Placental epithelial cell (primary cell): ENCODE data around the gene TMEM185B. TPM values are rescaled to one million over a fixed set of nuclear protein-coding genes. Genes with fewer than 3 reads are reported as not detected.

Experiments used
- small RNA-seq: library from RNA; depleted of rRNA; stranded (forward); fragments of <200 nt; gene quantifications from one replicate; pipeline ENCODE3, GENCODE V24; 2012
- total RNA-seq: library from RNA; depleted of rRNA; stranded (reverse); fragments of >200 nt; gene quantifications from 2 replicates; pipeline ENCODE4 v1.2.3, GENCODE V29; 2012

The TMEM185B gene
- total RNA-seq: 31.8 and 47.2 TPM in 2 replicates

DNA sequence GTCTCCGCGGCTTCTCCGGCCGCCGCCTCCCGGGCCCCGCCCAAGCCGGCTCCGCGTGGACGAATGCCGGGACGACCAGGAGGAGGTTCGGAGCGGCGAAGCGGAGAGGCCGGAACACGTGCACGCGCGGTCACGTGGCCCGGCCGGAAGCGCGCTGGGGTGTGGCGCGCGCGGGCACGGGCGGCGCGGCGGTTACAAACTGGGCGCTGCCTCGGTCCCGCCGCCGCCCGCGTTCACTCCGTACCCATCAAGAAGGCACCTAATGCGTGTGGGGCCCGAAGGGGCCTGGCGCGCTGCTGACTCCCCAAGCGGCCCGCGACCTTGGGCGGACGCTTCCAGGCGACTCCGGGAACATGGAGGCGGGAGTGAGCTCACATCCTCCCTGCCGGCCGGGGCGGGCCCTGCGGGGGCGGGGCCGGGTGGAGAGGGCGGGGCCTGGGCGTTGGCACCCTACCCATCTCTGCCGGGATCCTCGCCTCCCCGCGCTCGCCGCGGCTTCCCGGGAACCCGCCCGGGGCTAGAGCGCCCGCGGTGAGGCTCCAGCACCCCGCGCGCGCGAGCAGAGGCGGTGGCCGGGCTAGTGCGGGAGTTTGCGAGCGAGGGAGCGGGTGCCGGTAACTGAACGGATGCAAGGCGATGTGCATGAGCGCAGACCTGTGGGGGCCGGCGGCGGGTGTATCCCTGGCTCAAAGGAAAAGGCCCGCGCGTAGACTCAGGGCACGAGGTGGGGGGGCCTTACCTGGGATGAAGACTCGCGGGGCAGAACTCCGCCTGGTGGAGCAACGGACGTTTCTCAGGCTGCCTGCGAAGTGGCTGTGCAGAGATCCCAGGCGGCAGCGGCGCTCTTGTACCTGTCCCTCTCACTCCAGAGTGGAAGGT is at the start of gene TMEM185B:
TMEM185B (minus strand) TSS at position 367 of the 879 bp plus-strand sequence. CDS start 424 bp downstream, outside the sequence.

DNA sequence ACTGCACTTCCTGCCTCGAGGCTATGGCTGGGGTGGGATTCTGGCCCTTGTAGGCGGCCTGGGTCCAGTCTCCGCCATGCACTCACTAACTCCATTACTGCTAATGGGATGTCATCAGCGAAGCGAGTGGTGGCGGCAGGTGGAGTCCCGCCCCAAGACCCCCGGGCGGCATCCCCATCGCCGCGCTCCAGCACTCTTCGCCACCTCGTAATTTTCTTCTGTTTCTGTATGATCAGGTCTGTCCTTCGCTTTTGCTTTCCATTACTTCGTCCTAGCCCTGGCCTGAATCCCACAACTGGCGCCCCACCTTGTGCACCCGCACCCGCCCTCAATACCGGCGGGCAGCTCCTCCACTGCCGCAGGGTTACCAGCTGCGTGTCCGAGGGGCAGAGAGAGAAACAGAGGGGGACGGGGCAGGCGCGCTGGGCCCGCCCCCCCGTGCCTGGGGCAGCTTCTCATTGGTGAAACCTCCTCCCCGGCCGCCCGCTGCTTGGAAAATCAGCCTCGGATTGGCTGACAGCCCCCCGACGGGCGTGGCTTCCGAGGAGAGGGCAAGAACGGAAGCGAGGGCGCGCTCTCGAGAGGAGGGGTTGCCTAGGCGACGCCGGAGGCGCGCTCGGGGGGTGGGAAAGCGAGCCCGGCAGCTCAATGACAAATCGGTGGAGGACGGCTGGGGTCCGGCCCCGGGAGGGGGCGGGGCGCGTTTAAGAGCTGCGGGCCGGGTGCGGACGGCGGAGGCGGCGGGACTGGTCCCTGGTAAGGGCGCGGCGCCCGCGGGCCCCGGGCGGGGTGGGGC is 29.2 kb upstream of the TMEM185B start, which contains the start of gene RALB:
RALB (plus strand) TSS at position 628 of the 796 bp plus-strand sequence. CDS start 25,813 bp downstream, outside the sequence.

Small RNA genes within 50 kb of the gene (small RNA-seq; reads per million reads assigned to genes)
- gene MTND4LP14 (not detected), gene RF00019 (not detected)

Other genes starting within 250 kb of the TMEM185B start
- 7.7 and 13.7 TPM in 2 replicates for gene EPB41L5, start 210.3 kb downstream of the TMEM185B start, total RNA-seq
- gene RALB, start 29.5 kb upstream of the TMEM185B start, total RNA-seq: 60.9 and 101 TPM in 2 replicates
- 0.39 and 0.76 TPM in 2 replicates for gene INHBB, start 122.7 kb upstream of the TMEM185B start, total RNA-seq